Measurements from ENCODE around the gene PSAPL1. TPM values are rescaled to one million over a fixed set of nuclear protein-coding genes. Genes with fewer than 3 reads are reported as not detected.

Gene PSAPL1
- polyA plus RNA-seq, 1 donor from 2014 or later: not detected

DNA sequence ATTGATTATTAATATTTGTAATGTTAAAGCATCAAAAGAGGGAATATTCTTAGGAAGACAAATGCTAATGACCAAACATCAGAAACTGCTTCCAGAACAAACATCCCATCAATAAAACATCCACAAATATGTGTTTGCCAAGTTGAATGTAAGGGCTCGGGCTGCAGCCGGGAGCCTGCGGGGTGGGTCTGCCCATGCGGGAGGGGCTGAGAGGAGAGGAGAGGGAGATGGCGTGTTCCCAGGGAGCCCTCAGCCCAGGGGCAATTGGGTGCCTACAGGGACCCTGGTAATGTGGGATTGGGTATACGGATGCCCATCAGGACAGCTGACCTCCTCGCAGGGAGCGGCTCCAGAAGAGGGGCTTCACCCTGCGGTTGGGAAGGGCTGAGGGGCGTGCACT is 38.4 kb upstream of the PSAPL1 start:
- H3K79me2 ChIP-seq (replicated peaks; ENCODE audit: insufficient read depth, low read length): no peaks in the 10 kb centered on the region
- no peak overlapping the region for H3K4me3 ChIP-seq (ENCODE audit: low read length)
- H4K20me1 ChIP-seq (ENCODE audit: insufficient read depth): no peaks in the 10 kb centered on the region
- no peaks in the 10 kb centered on the region for H3F3A ChIP-seq (ENCODE audit: insufficient read depth, low read length, poor library complexity, severe bottlenecking)
- H3K27ac ChIP-seq (ENCODE audit: low read length): no peak overlapping the region
- H3K36me3 ChIP-seq (ENCODE audit: insufficient read depth, low read length): no peaks in the 10 kb centered on the region
- no peak for TF ChIP-seq RAD21 (conservative IDR thresholded peaks at IDR 0.05)
- TF ChIP-seq, protein P1, sequence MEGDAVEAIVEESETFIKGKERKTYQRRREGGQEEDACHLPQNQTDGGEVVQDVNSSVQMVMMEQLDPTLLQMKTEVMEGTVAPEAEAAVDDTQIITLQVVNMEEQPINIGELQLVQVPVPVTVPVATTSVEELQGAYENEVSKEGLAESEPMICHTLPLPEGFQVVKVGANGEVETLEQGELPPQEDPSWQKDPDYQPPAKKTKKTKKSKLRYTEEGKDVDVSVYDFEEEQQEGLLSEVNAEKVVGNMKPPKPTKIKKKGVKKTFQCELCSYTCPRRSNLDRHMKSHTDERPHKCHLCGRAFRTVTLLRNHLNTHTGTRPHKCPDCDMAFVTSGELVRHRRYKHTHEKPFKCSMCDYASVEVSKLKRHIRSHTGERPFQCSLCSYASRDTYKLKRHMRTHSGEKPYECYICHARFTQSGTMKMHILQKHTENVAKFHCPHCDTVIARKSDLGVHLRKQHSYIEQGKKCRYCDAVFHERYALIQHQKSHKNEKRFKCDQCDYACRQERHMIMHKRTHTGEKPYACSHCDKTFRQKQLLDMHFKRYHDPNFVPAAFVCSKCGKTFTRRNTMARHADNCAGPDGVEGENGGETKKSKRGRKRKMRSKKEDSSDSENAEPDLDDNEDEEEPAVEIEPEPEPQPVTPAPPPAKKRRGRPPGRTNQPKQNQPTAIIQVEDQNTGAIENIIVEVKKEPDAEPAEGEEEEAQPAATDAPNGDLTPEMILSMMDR (IDR thresholded peaks at IDR 0.05; ENCODE audit: poor library complexity, severe bottlenecking): no peak
- TF ChIP-seq EZH2 (IDR thresholded peaks at IDR 0.05; ENCODE audit: borderline replicate concordance, insufficient read depth, low read length, poor library complexity, severe bottlenecking): no peak
- no peak for TF ChIP-seq SMC3 (conservative IDR thresholded peaks at IDR 0.05; ENCODE audit: poor library complexity)
- no peak for TF ChIP-seq TAF1 (IDR thresholded peaks at IDR 0.05; ENCODE audit: low read depth)
- TF ChIP-seq MXI1 (conservative IDR thresholded peaks at IDR 0.05; ENCODE audit: poor library complexity, severe bottlenecking): no peak
- TF ChIP-seq, protein P2, sequence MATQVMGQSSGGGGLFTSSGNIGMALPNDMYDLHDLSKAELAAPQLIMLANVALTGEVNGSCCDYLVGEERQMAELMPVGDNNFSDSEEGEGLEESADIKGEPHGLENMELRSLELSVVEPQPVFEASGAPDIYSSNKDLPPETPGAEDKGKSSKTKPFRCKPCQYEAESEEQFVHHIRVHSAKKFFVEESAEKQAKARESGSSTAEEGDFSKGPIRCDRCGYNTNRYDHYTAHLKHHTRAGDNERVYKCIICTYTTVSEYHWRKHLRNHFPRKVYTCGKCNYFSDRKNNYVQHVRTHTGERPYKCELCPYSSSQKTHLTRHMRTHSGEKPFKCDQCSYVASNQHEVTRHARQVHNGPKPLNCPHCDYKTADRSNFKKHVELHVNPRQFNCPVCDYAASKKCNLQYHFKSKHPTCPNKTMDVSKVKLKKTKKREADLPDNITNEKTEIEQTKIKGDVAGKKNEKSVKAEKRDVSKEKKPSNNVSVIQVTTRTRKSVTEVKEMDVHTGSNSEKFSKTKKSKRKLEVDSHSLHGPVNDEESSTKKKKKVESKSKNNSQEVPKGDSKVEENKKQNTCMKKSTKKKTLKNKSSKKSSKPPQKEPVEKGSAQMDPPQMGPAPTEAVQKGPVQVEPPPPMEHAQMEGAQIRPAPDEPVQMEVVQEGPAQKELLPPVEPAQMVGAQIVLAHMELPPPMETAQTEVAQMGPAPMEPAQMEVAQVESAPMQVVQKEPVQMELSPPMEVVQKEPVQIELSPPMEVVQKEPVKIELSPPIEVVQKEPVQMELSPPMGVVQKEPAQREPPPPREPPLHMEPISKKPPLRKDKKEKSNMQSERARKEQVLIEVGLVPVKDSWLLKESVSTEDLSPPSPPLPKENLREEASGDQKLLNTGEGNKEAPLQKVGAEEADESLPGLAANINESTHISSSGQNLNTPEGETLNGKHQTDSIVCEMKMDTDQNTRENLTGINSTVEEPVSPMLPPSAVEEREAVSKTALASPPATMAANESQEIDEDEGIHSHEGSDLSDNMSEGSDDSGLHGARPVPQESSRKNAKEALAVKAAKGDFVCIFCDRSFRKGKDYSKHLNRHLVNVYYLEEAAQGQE (IDR thresholded peaks at IDR 0.05; ENCODE audit: borderline replicate concordance): no peak
- no peak for TF ChIP-seq POLR2AphosphoS5 (IDR thresholded peaks at IDR 0.05)
- no peak for TF ChIP-seq EP300 (conservative IDR thresholded peaks at IDR 0.05; ENCODE audit: poor library complexity, severe bottlenecking)
- H3K9me3 ChIP-seq (ENCODE audit: low read length): no peaks in the 10 kb centered on the region
- H3K9ac ChIP-seq (ENCODE audit: low read length): no peak overlapping the region
- no peak overlapping the region for H3K4me2 ChIP-seq (ENCODE audit: low read length)
- no peaks in the 10 kb centered on the region for H3K27me3 ChIP-seq (ENCODE audit: insufficient read depth, low read depth, low read length)
- H2AFZ ChIP-seq (ENCODE audit: low read depth, low read length): no peak overlapping the region
- H3K9me2 ChIP-seq (ENCODE audit: insufficient read depth, low read length): no peaks in the 10 kb centered on the region

GRCh38 chr4:7472442-7473013 is 37.8 kb upstream of the PSAPL1 start:
- Histone ChIP-seq H3K9ac (ENCODE audit: low read length) (no peak overlapping the region), H3K27ac (ENCODE audit: low read length) (no peak overlapping the region), H3K9me2 (ENCODE audit: insufficient read depth, low read length) (no peaks in the 10 kb centered on the region), H3F3A (ENCODE audit: insufficient read depth, low read length, poor library complexity, severe bottlenecking) (no peaks in the 10 kb centered on the region), H3K79me2 (replicated peaks; ENCODE audit: insufficient read depth, low read length) (no peaks in the 10 kb centered on the region), H2AFZ (ENCODE audit: low read depth, low read length) (no peak overlapping the region), H4K20me1 (ENCODE audit: insufficient read depth) (no peaks in the 10 kb centered on the region), H3K4me2 (ENCODE audit: low read length) (no peak overlapping the region), H3K9me3 (ENCODE audit: low read length) (no peaks in the 10 kb centered on the region), H3K36me3 (ENCODE audit: insufficient read depth, low read length) (no peaks in the 10 kb centered on the region), H3K4me3 (ENCODE audit: low read length) (no peak overlapping the region), H3K27me3 (ENCODE audit: insufficient read depth, low read depth, low read length) (no peaks in the 10 kb centered on the region)
- TF ChIP-seq, protein P2 (IDR thresholded peaks at IDR 0.05; ENCODE audit: borderline replicate concordance): no peak
- TF ChIP-seq RAD21 (conservative IDR thresholded peaks at IDR 0.05) (peak; percentile 33), SMC3 (conservative IDR thresholded peaks at IDR 0.05; ENCODE audit: poor library complexity) (peak; percentile 38), MXI1 (conservative IDR thresholded peaks at IDR 0.05; ENCODE audit: poor library complexity, severe bottlenecking) (no peak), EP300 (conservative IDR thresholded peaks at IDR 0.05; ENCODE audit: poor library complexity, severe bottlenecking) (no peak), POLR2AphosphoS5 (IDR thresholded peaks at IDR 0.05) (no peak), TAF1 (IDR thresholded peaks at IDR 0.05; ENCODE audit: low read depth) (no peak)
- TF ChIP-seq, protein P1 (IDR thresholded peaks at IDR 0.05; ENCODE audit: poor library complexity, severe bottlenecking): peak; percentile 45
